ENCODE measurements around the gene SMG1. TPM values are rescaled to one million over a fixed set of nuclear protein-coding genes. Genes with fewer than 3 reads are reported as not detected.

SMG1 gene
- total RNA-seq, 1 experiment from 2014 or later: 72.7 TPM

- POLR2A ChIA-PET: interaction anchor here (9.7 kb wide), 1 partner anchor 13 kb away, joined by 190 read pairs; the partner anchor contains the start of gene ARL6IP1
- RAD21 ChIA-PET (ENCODE audit: low non-redundant PET in 1 of 2, low total read pairs in 2 of 2, uncharacterized antibody in 2 of 2, unreplicated experiment in 2 of 2): no interaction called here
- Histone ChIP-seq H4K20me1 (ENCODE audit: insufficient read depth) (peaks cover 48% of the 10 kb centered on the region; the same call in 1 of the 2 replicates), H3K9me2 (ENCODE audit: insufficient read depth) (no peaks in the 10 kb centered on the region), H2AFZ (ENCODE audit: low read depth, low read length, poor library complexity, severe bottlenecking) (no peak overlapping the region), H3K9ac (ENCODE audit: low read length) (peak overlapping the region; percentile 96), H3K27ac (ENCODE audit: low read depth, low read length) (peak overlapping the region; percentile 81), H3K36me3 (ENCODE audit: control insufficient read depth in 1 of 2, insufficient read depth in 2 of 2, low read length in 2 of 2) (peaks cover 45 to 77% of the 10 kb centered on the region in 2 experiments), H3K27me3 (ENCODE audit: insufficient read depth, low read length) (no peaks in the 10 kb centered on the region), H3K79me2 (ENCODE audit: insufficient read depth, low read length) (peaks cover 80% of the 10 kb centered on the region), H3K4me2 (ENCODE audit: low read length) (peak overlapping the region; percentile 91), H3K9me3 (ENCODE audit: control insufficient read depth in 1 of 2, insufficient read depth in 1 of 2, low read depth in 1 of 2, low read length in 2 of 2) (no peaks in the 10 kb centered on the region), H3K4me3 (replicated peaks in 1 of 2; ENCODE audit: low read depth in 1 of 2, low read length in 2 of 2) (peak overlapping the region; percentile 89 to 91), H3K4me1 (ENCODE audit: control insufficient read depth in 1 of 2, insufficient read depth in 2 of 2, low read length in 2 of 2) (peaks cover 3 to 26% of the 10 kb centered on the region in 2 experiments)
- no peak for TF ChIP-seq POLR2A (IDR thresholded peaks at IDR 0.05; ENCODE audit: borderline replicate concordance, extremely low read depth, insufficient read depth, insufficient read length)
- TF ChIP-seq ELF1 (IDR thresholded peaks at IDR 0.05; ENCODE audit: borderline replicate concordance, low read depth): no peak
- TF ChIP-seq CTCF (IDR thresholded peaks at IDR 0.05 in 2 of 3, conservative IDR thresholded peaks at IDR 0.05 in 1 of 3; ENCODE audit: borderline replicate concordance in 1 of 3, insufficient read depth in 1 of 3, low read depth in 2 of 3, low read length in 2 of 3): no peak
- TF ChIP-seq EZH2 (IDR thresholded peaks at IDR 0.05): no peak
- no peak for TF ChIP-seq POLR2AphosphoS5 (IDR thresholded peaks at IDR 0.05; ENCODE audit: low read depth, low read length)
- TF ChIP-seq SP1 (IDR thresholded peaks at IDR 0.05; ENCODE audit: low read depth): no peak
- TF ChIP-seq REST (IDR thresholded peaks at IDR 0.05; ENCODE audit: low read depth): no peak
- TF ChIP-seq ZFX (IDR thresholded peaks at IDR 0.05): no peak
- no peak for TF ChIP-seq FOSL1 (IDR thresholded peaks at IDR 0.05; ENCODE audit: low read depth)
- no peak for TF ChIP-seq TCF7L2 (IDR thresholded peaks at IDR 0.05; ENCODE audit: borderline replicate concordance, extremely low read depth, insufficient read depth, insufficient read length)
- no peak for TF ChIP-seq CBX3 (IDR thresholded peaks at IDR 0.05; ENCODE audit: low read depth)
- TF ChIP-seq ZNF274 (IDR thresholded peaks at IDR 0.05; ENCODE audit: low read depth, low read length): no peak
- TF ChIP-seq MAX (IDR thresholded peaks at IDR 0.05): no peak
- TF ChIP-seq ATF3 (IDR thresholded peaks at IDR 0.05): no peak
- no peak for TF ChIP-seq RAD21 (IDR thresholded peaks at IDR 0.05; ENCODE audit: low read depth)
- TF ChIP-seq SIN3A (IDR thresholded peaks at IDR 0.05; ENCODE audit: low read depth): no peak
- no peak for TF ChIP-seq EGR1 (IDR thresholded peaks at IDR 0.05; ENCODE audit: low read depth)
- TF ChIP-seq CEBPB (IDR thresholded peaks at IDR 0.05; ENCODE audit: low read depth): no peak
- TF ChIP-seq YY1 (IDR thresholded peaks at IDR 0.05; ENCODE audit: extremely low read depth, insufficient replicate concordance, low read depth, low read length): no peak
- TSS peak; percentile 51 for BruUV-seq (replicated peaks)
- intact Hi-C loops (cut with micrococcal nuclease): no loop called here
- CTCF ChIA-PET: no interaction called here
- ATAC-seq (no peak), DNase-seq (ENCODE audit: low read depth, low spot score) (no peak)
These were observed 137.2 kb downstream of the SMG1 start for GRCh38 chr16:18788828-18789514.

All from HCT116 (cell line).